B cell (primary cell): Measurements from ENCODE around the gene RAB3IL1. TPM values are rescaled to one million over a fixed set of nuclear protein-coding genes. Genes with fewer than 3 reads are reported as not detected.

Experiments used
- ATAC-seq: fragments of 200-7000 bp; cut with Tn5 transposase; one replicate; pipeline ENCODE4 v1.10.0; 2021; ENCODE audit warnings: low read depth, mild to moderate bottlenecking, moderate number of reproducible peaks, moderate library complexity
- CTCF ChIA-PET: fragments of 350-600 bp; sonication (Branson Sonifier 250); formaldehyde crosslinking; loops from one replicate; lab custom pipeline; 2021; ENCODE audit warnings: antibody characterized with exemption, inconsistent platforms; lab: Charles Lee
- POLR2A ChIA-PET: fragments of 350-600 bp; sonication (Branson Sonifier 250); formaldehyde crosslinking; loops from one replicate; lab custom pipeline; 2021; ENCODE audit warnings: antibody characterized with exemption; lab: Charles Lee
- DNase-seq: peaks from one replicate; pipeline ENCODE4 v3.0.0; 2013
- H2AFZ ChIP-seq: 2 replicates; pipeline ENCODE4 v1.6.1; 2012; ENCODE audit warnings: mild to moderate bottlenecking, low read depth, low read length; ENCODE audit not compliant: insufficient read depth, poor library complexity, severe bottlenecking
- H3K27ac ChIP-seq, 2 donors: 1 replicate in 1 of 2; 2 replicates in 1 of 2; pipeline ENCODE4 v1.5.1; 2012 to 2013; ENCODE audit warnings: low read length in 2 of 2, mild to moderate bottlenecking in 2 of 2, moderate library complexity in 1 of 2
- H3K27me3 ChIP-seq, 4 experiments: fragments of 200-600 bp in 1 of 4; sonication (generic) in 1 of 4; replicated peaks in 1 of 4; 1 replicate in 2 of 4; 2 replicates in 2 of 4; pipeline versions ENCODE4 v1.6.1 to v1.7.0; 2013 to 2016; ENCODE audit warnings: low read length in 3 of 4, mild to moderate bottlenecking in 2 of 4, mixed read lengths in 1 of 4, moderate library complexity in 1 of 4; ENCODE audit not compliant: insufficient read depth in 4 of 4, control insufficient read depth in 3 of 4; ENCODE audit errors: control extremely low read depth in 1 of 4
- H3K36me3 ChIP-seq, 2 experiments: replicated peaks in 1 of 2; 1 replicate in 1 of 2; 2 replicates in 1 of 2; pipeline versions ENCODE4 v1.6.1 to v1.7.1; 2013; ENCODE audit warnings: low read length in 1 of 2; ENCODE audit not compliant: insufficient read depth in 2 of 2, control insufficient read depth in 1 of 2; ENCODE audit errors: control extremely low read depth in 1 of 2, extremely low read depth in 1 of 2
- H3K4me1 ChIP-seq, 2 donors: fragments of 200-600 bp in 1 of 2; sonication (generic) in 1 of 2; 1 replicate in 1 of 2; 2 replicates in 1 of 2; pipeline versions ENCODE4 v1.5.1 to v1.6.1; 2013 to 2017; ENCODE audit warnings: low read length in 2 of 2; ENCODE audit not compliant: control insufficient read depth in 2 of 2, insufficient read depth in 2 of 2
- H3K4me2 ChIP-seq: replicated peaks from 2 replicates; pipeline ENCODE3; 2012; ENCODE audit warnings: mild to moderate bottlenecking, low read depth, low read length; ENCODE audit not compliant: poor library complexity, severe bottlenecking
- H3K4me3 ChIP-seq, 5 experiments: fragments of 200-600 bp in 1 of 5; sonication (generic) in 1 of 5; 1 replicate in 3 of 5; 2 replicates in 2 of 5; pipeline versions ENCODE4 v1.5.1 to v1.7.0; 2011 to 2016; ENCODE audit warnings: low read length in 4 of 5, mild to moderate bottlenecking in 4 of 5, low read depth in 2 of 5, control low read depth in 1 of 5, moderate library complexity in 1 of 5; ENCODE audit not compliant: insufficient read depth in 1 of 5; ENCODE audit errors: control extremely low read depth in 1 of 5, extremely low read depth in 1 of 5
- H3K79me2 ChIP-seq: fragments of 200-600 bp; sonication (generic); one replicate; pipeline ENCODE4 v1.6.0; 2016; ENCODE audit warnings: low read length; ENCODE audit not compliant: control insufficient read depth, insufficient read depth
- H3K9ac ChIP-seq: fragments of 200-600 bp; sonication (generic); 2 replicates; pipeline ENCODE4 v1.6.1; 2017; ENCODE audit warnings: mild to moderate bottlenecking, low read length, moderate library complexity
- H3K9me3 ChIP-seq, 3 donors: one replicate each; pipeline versions ENCODE4 v1.6.1 to v1.7.1; 2013; ENCODE audit warnings: low read length in 2 of 3; ENCODE audit not compliant: control insufficient read depth in 2 of 3, insufficient read depth in 1 of 3; ENCODE audit errors: control extremely low read depth in 1 of 3
- H4K20me1 ChIP-seq: 2 replicates; pipeline ENCODE4 v1.6.0; 2012; ENCODE audit warnings: mild to moderate bottlenecking, low read length; ENCODE audit not compliant: insufficient read depth, control insufficient read depth, poor library complexity, severe bottlenecking
- H3K27ac Mint-ChIP-seq: one replicate; pipeline ENCODE4 v1.8.0; 2021; ENCODE audit warnings: mixed read lengths
- H3K27me3 Mint-ChIP-seq: one replicate; pipeline ENCODE4 v1.8.0; 2021; ENCODE audit warnings: mixed read lengths
- H3K4me1 Mint-ChIP-seq: one replicate; pipeline ENCODE4 v1.8.0; 2021; ENCODE audit warnings: mixed read lengths
- H3K4me3 Mint-ChIP-seq: one replicate; pipeline ENCODE4 v1.8.0; 2021; ENCODE audit warnings: mixed read lengths
- H3K9me3 Mint-ChIP-seq: one replicate; pipeline ENCODE4 v1.8.0; 2022; ENCODE audit warnings: mixed read lengths; ENCODE audit not compliant: insufficient read depth
- CTCF ChIP-seq: fragments of 200-600 bp; IDR thresholded peaks from one replicate; pipeline ENCODE4 v1.8.0; 2022; ENCODE audit warnings: antibody characterized with exemption, mild to moderate bottlenecking
- EZH2 ChIP-seq: IDR thresholded peaks from 2 replicates; pipeline ENCODE4 v1.6.1; 2012; ENCODE audit warnings: borderline replicate concordance, low read depth, mild to moderate bottlenecking, moderate library complexity, low read length; ENCODE audit not compliant: insufficient read depth, poor library complexity, severe bottlenecking
- WGBS: methylation state at CpG from one replicate; pipeline ENCODE4 v1.1.5; 2013; ENCODE audit warnings: missing lambda C conversion rate; ENCODE audit not compliant: insufficient coverage; 5-methylcytosine and 5-hydroxymethylcytosine counted together
- intact Hi-C: fragments of 100-400 bp; cut with micrococcal nuclease; formaldehyde crosslinking; loops from one replicate; pipeline ENCODE4 v1.10.0; 2022
- polyA plus RNA-seq: library from polyadenylated mRNA; depleted of rRNA; stranded (reverse); fragments of >200 nt; gene quantifications from 2 replicates; pipeline ENCODE4 v1.2.3, GENCODE V29; 2012
- total RNA-seq, 2 donors: library from RNA; stranded (reverse); fragments of 120-200 nt in 1 of 2; gene quantifications; 1 replicate in 1 of 2; 2 replicates in 1 of 2; pipeline versions ENCODE4 v1.2.3 to v1.2.4, GENCODE V29; 2013 to 2022

Gene RAB3IL1
- total and polyA plus RNA-seq, 2 donors (not counting 1 experiment from before 2014, with no cell fraction given): 0.27 TPM; not detected in 1

GRCh38 chr11:61956191-61957020 is 39.0 kb upstream of the RAB3IL1 start:
- Histone ChIP-seq H3K27me3 (peaks cover 0 to 24% (median 10%) of the 10 kb centered on the region in 4 experiments), H3K27ac (no peak overlapping the region), H3K79me2 (peaks cover 14% of the 10 kb centered on the region), H3K4me2 (peak overlapping the region; percentile 79), H2AFZ (no peak overlapping the region), H3K36me3 (peaks cover 0 to 9% of the 10 kb centered on the region in 2 experiments), H4K20me1 (no peaks in the 10 kb centered on the region), H3K4me3 (peak overlapping the region in 2 of 5 experiments; percentile 13 to 55), H3K9me3 (peaks cover 0 to 15% (median 0%) of the 10 kb centered on the region in 3 donors), H3K4me1 (peaks cover 16 to 20% of the 10 kb centered on the region in 2 donors), H3K9ac (no peak overlapping the region)
- intact Hi-C loops: no loop called here
- DNase-seq (no peak), ATAC-seq (no peak)
- peak overlapping the region; percentile 78 for H3K4me3 Mint-ChIP-seq
- POLR2A ChIA-PET: no interaction called here
- no peak overlapping the region for H3K27ac Mint-ChIP-seq
- H3K9me3 Mint-ChIP-seq: no peaks in the 10 kb centered on the region
- TF ChIP-seq EZH2 (no peak), CTCF (no peak)
- 96% methylated on average over 10 of the region's 20 CpGs for WGBS
- CTCF ChIA-PET: interaction anchor here (3.5 kb wide), 1 partner anchor 125 kb away, joined by 14 read pairs; no protein-coding TSS in a partner anchor
- peaks cover 27% of the 10 kb centered on the region for H3K4me1 Mint-ChIP-seq
- no peaks in the 10 kb centered on the region for H3K27me3 Mint-ChIP-seq
